Measurements from ENCODE around the gene TTLL5.

DNA sequence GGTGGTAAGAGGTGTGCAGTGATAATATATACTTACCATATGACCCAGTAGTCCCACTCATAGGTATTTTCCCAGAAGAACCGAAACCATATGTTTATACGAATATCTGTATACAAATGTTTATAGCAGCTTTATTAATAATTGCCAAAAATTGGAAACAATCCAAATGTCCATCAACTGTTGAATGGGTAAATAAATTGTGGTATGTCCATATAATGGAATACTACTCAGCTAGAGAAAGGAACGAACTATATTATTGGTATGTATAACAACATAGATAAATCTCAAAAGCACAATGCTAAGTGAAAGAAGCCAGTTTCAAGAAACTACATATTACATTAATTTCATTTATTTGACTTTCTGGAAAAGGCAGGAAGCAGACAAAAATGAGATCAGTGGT is 66.1 kb downstream of the TTLL5 start:
- TF ChIP-seq, protein P1, sequence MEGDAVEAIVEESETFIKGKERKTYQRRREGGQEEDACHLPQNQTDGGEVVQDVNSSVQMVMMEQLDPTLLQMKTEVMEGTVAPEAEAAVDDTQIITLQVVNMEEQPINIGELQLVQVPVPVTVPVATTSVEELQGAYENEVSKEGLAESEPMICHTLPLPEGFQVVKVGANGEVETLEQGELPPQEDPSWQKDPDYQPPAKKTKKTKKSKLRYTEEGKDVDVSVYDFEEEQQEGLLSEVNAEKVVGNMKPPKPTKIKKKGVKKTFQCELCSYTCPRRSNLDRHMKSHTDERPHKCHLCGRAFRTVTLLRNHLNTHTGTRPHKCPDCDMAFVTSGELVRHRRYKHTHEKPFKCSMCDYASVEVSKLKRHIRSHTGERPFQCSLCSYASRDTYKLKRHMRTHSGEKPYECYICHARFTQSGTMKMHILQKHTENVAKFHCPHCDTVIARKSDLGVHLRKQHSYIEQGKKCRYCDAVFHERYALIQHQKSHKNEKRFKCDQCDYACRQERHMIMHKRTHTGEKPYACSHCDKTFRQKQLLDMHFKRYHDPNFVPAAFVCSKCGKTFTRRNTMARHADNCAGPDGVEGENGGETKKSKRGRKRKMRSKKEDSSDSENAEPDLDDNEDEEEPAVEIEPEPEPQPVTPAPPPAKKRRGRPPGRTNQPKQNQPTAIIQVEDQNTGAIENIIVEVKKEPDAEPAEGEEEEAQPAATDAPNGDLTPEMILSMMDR (IDR thresholded peaks at IDR 0.05; ENCODE audit: low read depth, low read length, poor library complexity, severe bottlenecking) = no peak
- TF ChIP-seq EZH2phosphoT487 (IDR thresholded peaks at IDR 0.05; ENCODE audit: borderline replicate concordance, low read length) = no peak

All from DOHH2 (cell line).